IMR-90 (cell line): ENCODE measurements around the gene PCSK6. TPM values are rescaled to one million over a fixed set of nuclear protein-coding genes. Genes with fewer than 3 reads are reported as not detected.

Source experiments
- ATAC-seq: fragments of 200-7000 bp; cut with Tn5 transposase; 2 replicates; pipeline ENCODE4 v1.9.1; 2020; ENCODE audit warnings: low read depth, mild to moderate bottlenecking, moderate library complexity
- BruUV-seq: library from RNA; stranded (reverse); fragments of 400-500 nt; replicated peaks from 2 replicates; lab custom pipeline; 2021; lab: Mats Ljungman, UMichigan
- CTCF ChIA-PET: fragments of 300-600 bp; formaldehyde crosslinking; extraction: SDS; loops from one replicate; lab custom pipeline; 2021; ENCODE audit warnings: antibody characterized with exemption; lab: Yijun Ruan, JAX
- POLR2A ChIA-PET: fragments of 300-600 bp; sonication (Branson Sonifier 250); formaldehyde crosslinking; loops from one replicate; lab custom pipeline; 2022; ENCODE audit warnings: antibody characterized with exemption; ENCODE audit not compliant: unreplicated experiment; lab: Charles Lee
- DNase-seq: peaks from one replicate; pipeline ENCODE4 v3.0.0; 2013
- H2AFZ ChIP-seq: replicated peaks from 2 replicates; pipeline ENCODE3; 2013; ENCODE audit warnings: low read length, mild to moderate bottlenecking; ENCODE audit not compliant: poor library complexity
- H2AK5ac ChIP-seq: 2 replicates; pipeline ENCODE4 v1.6.1; 2013; ENCODE audit warnings: low read depth, low read length, inconsistent platforms
- H2AK9ac ChIP-seq: replicated peaks from 2 replicates; pipeline ENCODE3; 2013; ENCODE audit warnings: mild to moderate bottlenecking, low read depth, low read length, moderate library complexity; ENCODE audit not compliant: poor library complexity
- H2BK120ac ChIP-seq: 2 replicates; pipeline ENCODE4 v1.6.1; 2013; ENCODE audit warnings: low read depth, low read length, inconsistent platforms
- H2BK15ac ChIP-seq: 3 replicates; pipeline ENCODE4 v1.6.1; 2013; ENCODE audit warnings: low read depth, low read length, inconsistent platforms
- H2BK20ac ChIP-seq: 2 replicates; pipeline ENCODE4 v1.6.1; 2013; ENCODE audit warnings: low read depth, mild to moderate bottlenecking, inconsistent platforms, low read length, moderate library complexity
- H2BK5ac ChIP-seq: 2 replicates; pipeline ENCODE4 v1.6.1; 2013; ENCODE audit warnings: mild to moderate bottlenecking, low read depth, low read length, inconsistent platforms; ENCODE audit not compliant: poor library complexity, severe bottlenecking
- H3K14ac ChIP-seq: replicated peaks from 2 replicates; pipeline ENCODE4 v1.6.1; 2013; ENCODE audit warnings: low read depth, low read length, inconsistent platforms
- H3K18ac ChIP-seq: 2 replicates; pipeline ENCODE4 v1.6.1; 2013; ENCODE audit warnings: low read depth, low read length, control low read depth
- H3K23ac ChIP-seq: 2 replicates; pipeline ENCODE4 v1.6.1; 2013; ENCODE audit warnings: low read depth, low read length, inconsistent platforms
- H3K27ac ChIP-seq: 2 replicates; pipeline ENCODE4 v1.5.1; 2013; ENCODE audit warnings: mild to moderate bottlenecking, control low read depth, low read length; ENCODE audit not compliant: insufficient read depth
- H3K27me3 ChIP-seq: 2 replicates; pipeline ENCODE4 v1.6.1; 2013; ENCODE audit warnings: low read length; ENCODE audit not compliant: control insufficient read depth, insufficient read depth
- H3K36me3 ChIP-seq: 2 replicates; pipeline ENCODE4 v1.6.1; 2013; ENCODE audit warnings: low read length, mixed read lengths; ENCODE audit not compliant: control insufficient read depth, insufficient read depth
- H3K4ac ChIP-seq: 2 replicates; pipeline ENCODE4 v1.6.1; 2013; ENCODE audit warnings: low read depth, low read length, inconsistent platforms
- H3K4me1 ChIP-seq: 2 replicates; pipeline ENCODE4 v1.6.1; 2013; ENCODE audit warnings: low read length, mixed read lengths; ENCODE audit not compliant: control insufficient read depth, insufficient read depth
- H3K4me2 ChIP-seq: 2 replicates; pipeline ENCODE4 v1.6.1; 2013; ENCODE audit warnings: low read depth, mild to moderate bottlenecking, control low read depth, low read length, moderate library complexity
- H3K4me3 ChIP-seq: 2 replicates; pipeline ENCODE4 v1.5.1; 2013; ENCODE audit warnings: low read depth, mild to moderate bottlenecking, control low read depth, low read length, moderate library complexity; ENCODE audit not compliant: insufficient read depth
- H3K56ac ChIP-seq: 2 replicates; pipeline ENCODE4 v1.6.1; 2013; ENCODE audit warnings: low read length, inconsistent platforms; ENCODE audit not compliant: insufficient read depth; ENCODE audit errors: extremely low read depth
- H3K79me1 ChIP-seq, 2 experiments: 2 replicates each; pipeline ENCODE4 v1.6.1; 2013; ENCODE audit warnings: low read length in 2 of 2, inconsistent platforms in 1 of 2, low read depth in 1 of 2
- H3K9ac ChIP-seq: 2 replicates; pipeline ENCODE4 v1.6.1; 2013; ENCODE audit warnings: low read depth, low read length, control low read depth
- H3K9me1 ChIP-seq: 2 replicates; pipeline ENCODE4 v1.6.1; 2013; ENCODE audit warnings: low read length, inconsistent platforms; ENCODE audit not compliant: insufficient read depth
- H3K9me3 ChIP-seq: 2 replicates; pipeline ENCODE4 v1.6.1; 2013; ENCODE audit warnings: low read length; ENCODE audit not compliant: control insufficient read depth, insufficient read depth
- H4K20me1 ChIP-seq: 2 replicates; pipeline ENCODE4 v1.6.1; 2013; ENCODE audit warnings: low read length, inconsistent platforms; ENCODE audit not compliant: insufficient read depth
- H4K5ac ChIP-seq: 2 replicates; pipeline ENCODE4 v1.6.1; 2013; ENCODE audit warnings: mild to moderate bottlenecking, low read depth, low read length, control low read depth
- H4K8ac ChIP-seq, 2 experiments: 2 replicates each; pipeline ENCODE4 v1.6.1; 2013; ENCODE audit warnings: low read depth in 2 of 2, low read length in 2 of 2, control low read depth in 1 of 2, inconsistent platforms in 1 of 2
- H4K91ac ChIP-seq: 2 replicates; pipeline ENCODE4 v1.6.1; 2013; ENCODE audit warnings: low read depth, low read length, inconsistent platforms; ENCODE audit not compliant: insufficient read depth
- CHD1 ChIP-seq: IDR thresholded peaks from 2 replicates; pipeline ENCODE4 v1.6.1; 2012; ENCODE audit warnings: low read depth, low read length, improper control_type of control experiment
- MAFK ChIP-seq: IDR thresholded peaks from 2 replicates; pipeline ENCODE4 v1.6.1; 2012; ENCODE audit warnings: low read depth, low read length, improper control_type of control experiment
- MAZ ChIP-seq: IDR thresholded peaks from 2 replicates; pipeline ENCODE4 v1.6.1; 2012; ENCODE audit warnings: low read depth, mild to moderate bottlenecking, low read length, improper control_type of control experiment, moderate library complexity, borderline replicate concordance
- MXI1 ChIP-seq: IDR thresholded peaks from 2 replicates; pipeline ENCODE4 v1.6.1; 2012; ENCODE audit warnings: low read depth, mild to moderate bottlenecking, low read length, moderate library complexity, borderline replicate concordance
- NFE2L2 ChIP-seq: fragments of 150-350 bp; IDR thresholded peaks from 2 replicates; pipeline ENCODE4 v1.6.1; 2016; ENCODE audit warnings: low read depth, mild to moderate bottlenecking, low read length
- WGBS, 2 experiments: methylation state at CpG; one replicate each; pipeline versions ENCODE4 v1.1.5 to v1.1.7; 2013; ENCODE audit warnings: missing lambda C conversion rate in 2 of 2; ENCODE audit not compliant: insufficient read length in 1 of 2; ENCODE audit errors: extremely low coverage in 2 of 2; 5-methylcytosine and 5-hydroxymethylcytosine counted together
- dilution Hi-C: fragments of 300-500 bp; cut with HindIII; formaldehyde crosslinking; loops from one replicate; pipeline ENCODE4 v1.14.3; 2018; ENCODE audit warnings: low sequenced_read_pairs; ENCODE audit not compliant: unreplicated experiment
- in situ Hi-C: fragments of 300-500 bp; cut with MboI; formaldehyde crosslinking; loops from 3 replicates; pipeline ENCODE4 v1.14.3; 2019; ENCODE audit warnings: low sequenced_read_pairs, inconsistent platforms, mixed read lengths
- intact Hi-C: fragments of 100-400 bp; cut with micrococcal nuclease; formaldehyde crosslinking; loops from 2 replicates; pipeline ENCODE4 v1.10.0; 2022
- polyA plus RNA-seq, 3 experiments: library from polyadenylated mRNA; depleted of rRNA; stranded (reverse); fragments of >200 nt; gene quantifications; 2 replicates each; pipeline ENCODE4 v1.2.3, GENCODE V29; 2012; ENCODE audit warnings: low replicate concordance in 1 of 3
- total RNA-seq: library from RNA; depleted of rRNA; stranded (reverse); fragments of >200 nt; gene quantifications from 2 replicates; pipeline ENCODE4 v1.2.3, GENCODE V29; 2012

Gene PCSK6
- total and polyA plus RNA-seq, 2 of the 4 experiments (the other 2 are of a cell fraction) = not detected

GRCh38 chr15:101427606-101428487 is 61.7 kb downstream of the PCSK6 start:
- POLR2A ChIA-PET = no interaction called here
- dilution Hi-C loops = no loop called here

More at GRCh38 chr15:101427606-101428487, 61.7 kb downstream of the PCSK6 start:
- H2BK15ac ChIP-seq = no peak overlapping the region
- in situ Hi-C loops (no loop called here), intact Hi-C loops (no loop called here)
- H2AFZ ChIP-seq = no peak overlapping the region
- H3K14ac ChIP-seq = no peak overlapping the region
- no peak overlapping the region for H3K23ac ChIP-seq
- no peaks in the 10 kb centered on the region for H4K20me1 ChIP-seq
- H3K4me2 ChIP-seq = no peak overlapping the region
- CTCF ChIA-PET = no interaction called here
- TF ChIP-seq CHD1 (no peak), NFE2L2 (no peak), MAZ (no peak), MAFK (no peak), MXI1 (no peak)
- no peaks in the 10 kb centered on the region for H3K36me3 ChIP-seq
- ATAC-seq (no peak), DNase-seq (no peak)
- H3K27ac ChIP-seq = no peak overlapping the region
- H4K8ac ChIP-seq = no peak overlapping the region
- H2BK20ac ChIP-seq = no peak overlapping the region
- peaks cover 11% of the 10 kb centered on the region for H3K27me3 ChIP-seq
- no peak overlapping the region for H3K18ac ChIP-seq
- no TSS peak for BruUV-seq
- no peak overlapping the region for H2BK120ac ChIP-seq
- no peak overlapping the region for H3K9ac ChIP-seq
- no peak overlapping the region for H2BK5ac ChIP-seq
- 65% methylated on average over 10 of the region's 20 CpGs; no CpG with 5 or more reads in 1 of the 2 experiments for WGBS, 2 experiments
- H3K9me3 ChIP-seq = no peaks in the 10 kb centered on the region
- H4K91ac ChIP-seq = no peak overlapping the region
- H3K4me1 ChIP-seq = no peaks in the 10 kb centered on the region
- H3K79me1 ChIP-seq = no peaks in the 10 kb centered on the region
- no peak overlapping the region for H3K4me3 ChIP-seq
- no peak overlapping the region for H3K4ac ChIP-seq
- H3K9me1 ChIP-seq = no peaks in the 10 kb centered on the region
- H2AK9ac ChIP-seq = no peak overlapping the region
- H4K5ac ChIP-seq = no peak overlapping the region
- no peak overlapping the region for H2AK5ac ChIP-seq
- no peak overlapping the region for H3K56ac ChIP-seq
